Adrenal gland (tissue), 5 donors: Measurements from ENCODE around the gene FHOD3.

Experiments used
- CTCF ChIP-seq, 6 experiments: fragments of 450-650 bp in 4 of 6; fragments of 200-600 bp in 2 of 6; sonication (generic) in 1 of 6; IDR thresholded peaks; 1 replicate in 5 of 6; 2 replicates in 1 of 6; pipeline versions ENCODE4 v1.5.1 to v1.8.0; 2016 to 2021; ENCODE audit warnings: antibody characterized with exemption in 6 of 6, mild to moderate bottlenecking in 2 of 6, moderate library complexity in 1 of 6
- POLR2A ChIP-seq, 2 donors: fragments of 450-650 bp; IDR thresholded peaks; one replicate each; pipeline ENCODE4 v1.6.1; 2017; ENCODE audit warnings: antibody characterized with exemption in 2 of 2, mild to moderate bottlenecking in 2 of 2, moderate library complexity in 1 of 2
- donor health status: DM: no; HTN: no; CAD: no.

DNA sequence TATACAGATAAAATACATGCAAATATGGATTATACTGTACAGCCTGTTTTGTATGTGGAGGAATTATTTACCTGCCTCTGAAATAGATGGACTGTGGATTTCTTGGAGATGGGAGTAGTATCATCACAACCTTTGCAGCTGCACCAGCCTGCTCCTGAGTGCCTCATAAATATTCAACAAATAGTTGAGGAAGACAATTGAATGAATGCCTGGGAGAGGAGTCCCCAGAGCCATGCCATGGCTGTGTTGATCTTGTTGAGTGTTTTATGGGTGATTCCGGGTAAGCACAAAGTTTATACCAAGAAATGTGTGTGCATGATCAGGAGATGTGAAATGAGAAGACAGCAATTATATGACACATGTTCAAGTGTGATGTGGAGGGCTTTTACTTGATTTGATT is 225.0 kb downstream of the FHOD3 start:
- TF ChIP-seq POLR2A (IDR thresholded peaks at IDR 0.05) (no peak), CTCF (IDR thresholded peaks at IDR 0.05) (no peak)
